PC-3 (cell line): Measurements from ENCODE around the gene CIC. TPM values are rescaled to one million over a fixed set of nuclear protein-coding genes. Genes with fewer than 3 reads are reported as not detected.

Experiments
- ATAC-seq: fragments of 200-7000 bp; cut with Tn5 transposase; 2 replicates; pipeline ENCODE4 v1.9.1; 2020; ENCODE audit warnings: mild to moderate bottlenecking, moderate library complexity
- BruUV-seq: library from RNA; stranded (reverse); fragments of 400-500 nt; replicated peaks from 2 replicates; lab custom pipeline; 2021; lab: Mats Ljungman, UMichigan
- CTCF ChIA-PET: fragments of 300-600 bp; sonication (Branson Sonifier 250); formaldehyde crosslinking; loops from one replicate; lab custom pipeline; 2022; ENCODE audit warnings: antibody characterized with exemption; lab: Charles Lee
- POLR2A ChIA-PET: fragments of 300-600 bp; sonication (Branson Sonifier 250); formaldehyde crosslinking; loops from one replicate; lab custom pipeline; 2022; ENCODE audit warnings: antibody characterized with exemption; ENCODE audit not compliant: unreplicated experiment; lab: Charles Lee
- DNase-seq: peaks from one replicate; pipeline ENCODE4 v3.0.0-alpha.2; 2015
- H2AFZ ChIP-seq: fragments of 300-600 bp; sonication (generic); 2 replicates; pipeline ENCODE4 v1.6.0; 2016; ENCODE audit warnings: antibody characterized with exemption, low read length
- H3F3A ChIP-seq: fragments of 300-600 bp; sonication (generic); one replicate; pipeline ENCODE4 v1.6.0; 2017; ENCODE audit warnings: antibody characterized with exemption, low read length, control low read depth, mild to moderate bottlenecking; ENCODE audit not compliant: unreplicated experiment
- H3K27ac ChIP-seq: fragments of 300-600 bp; sonication (generic); 2 replicates; pipeline ENCODE4 v1.5.1; 2016; ENCODE audit warnings: mild to moderate bottlenecking, low read length
- H3K27me3 ChIP-seq: fragments of 300-600 bp; sonication (generic); 2 replicates; pipeline ENCODE4 v1.6.1; 2016; ENCODE audit warnings: low read length, mixed read lengths
- H3K36me3 ChIP-seq: fragments of 300-600 bp; sonication (generic); 2 replicates; pipeline ENCODE4 v1.6.1; 2016; ENCODE audit warnings: low read depth, mixed run types, low read length, mixed read lengths
- H3K4me1 ChIP-seq: fragments of 300-600 bp; sonication (generic); 2 replicates; pipeline ENCODE4 v1.5.1; 2016; ENCODE audit warnings: low read length; ENCODE audit not compliant: insufficient read depth
- H3K4me2 ChIP-seq: fragments of 300-600 bp; sonication (generic); 2 replicates; pipeline ENCODE4 v1.6.0; 2016; ENCODE audit warnings: low read length
- H3K4me3 ChIP-seq: fragments of 300-600 bp; sonication (generic); 2 replicates; pipeline ENCODE4 v1.5.1; 2016; ENCODE audit warnings: mild to moderate bottlenecking, low read length, mixed read lengths
- H3K79me2 ChIP-seq: fragments of 300-600 bp; sonication (generic); 2 replicates; pipeline ENCODE4 v1.6.1; 2017; ENCODE audit warnings: low read length, mixed read lengths
- H3K9ac ChIP-seq: fragments of 300-600 bp; sonication (generic); 2 replicates; pipeline ENCODE4 v1.6.0; 2016; ENCODE audit warnings: mild to moderate bottlenecking, low read length
- H3K9me2 ChIP-seq: fragments of 300-600 bp; sonication (generic); replicated peaks from 2 replicates; pipeline ENCODE4 v1.6.1; 2016; ENCODE audit warnings: mixed run types, low read length, mixed read lengths
- H3K9me3 ChIP-seq: fragments of 300-600 bp; sonication (generic); 2 replicates; pipeline ENCODE4 v1.6.1; 2016; ENCODE audit warnings: low read length, mixed read lengths
- H4K20me1 ChIP-seq: fragments of 300-600 bp; sonication (generic); 2 replicates; pipeline ENCODE4 v1.6.1; 2016; ENCODE audit warnings: low read length, mixed read lengths
- CTCF ChIP-seq: fragments of 300-600 bp; sonication (generic); conservative IDR thresholded peaks from 2 replicates; pipeline ENCODE4 v1.5.1; 2017; ENCODE audit warnings: antibody characterized with exemption, low read depth, mild to moderate bottlenecking, low read length
- EZH2 ChIP-seq: fragments of 300-600 bp; sonication (generic); IDR thresholded peaks from one replicate; pipeline ENCODE4 v1.6.1; 2017; ENCODE audit warnings: antibody characterized with exemption, mild to moderate bottlenecking, low read length; ENCODE audit not compliant: unreplicated experiment
- EZH2phosphoT487 ChIP-seq: fragments of 300-600 bp; sonication (generic); IDR thresholded peaks from 2 replicates; pipeline ENCODE4 v1.6.1; 2018; ENCODE audit warnings: mild to moderate bottlenecking, antibody characterized with exemption, low read length, borderline replicate concordance
- intact Hi-C: fragments of 100-400 bp; cut with micrococcal nuclease; formaldehyde crosslinking; loops from 2 replicates; pipeline ENCODE4 v1.9.0; 2023
- total RNA-seq: library from RNA; depleted of rRNA; stranded (reverse); fragments of >200 nt; gene quantifications from 2 replicates; pipeline ENCODE4 v1.2.3, GENCODE V29; 2014

CIC gene
- total RNA-seq, 1 experiment from 2014 or later = 9.8 TPM

GRCh38 chr19:42235181-42235580, 33.9 kb upstream of the CIC start:
- TF ChIP-seq CTCF (no peak), EZH2phosphoT487 (no peak), EZH2 (no peak)
- Histone ChIP-seq H2AFZ (no peak overlapping the region), H3K9me2 (no peaks in the 10 kb centered on the region), H4K20me1 (no peaks in the 10 kb centered on the region), H3K36me3 (no peaks in the 10 kb centered on the region; the same call in 1 of the 2 replicates), H3K4me1 (no peaks in the 10 kb centered on the region), H3K4me2 (no peak overlapping the region), H3K27me3 (no peaks in the 10 kb centered on the region), H3K79me2 (peaks cover 14% of the 10 kb centered on the region), H3K4me3 (no peak overlapping the region), H3F3A (no peaks in the 10 kb centered on the region), H3K27ac (no peak overlapping the region), H3K9me3 (no peaks in the 10 kb centered on the region), H3K9ac (no peak overlapping the region)
- ChIA-PET POLR2A (no interaction called here), CTCF (no interaction called here)
- no peak for ATAC-seq
- DNase-seq = no peak
- intact Hi-C loops = no loop called here
- BruUV-seq = no TSS peak

- peaks cover 44% of the 10 kb centered on the region for H3K79me2 ChIP-seq
- no peak overlapping the region for H3K4me3 ChIP-seq
- no peaks in the 10 kb centered on the region; the same call in 1 of the 2 replicates for H3K36me3 ChIP-seq
- H3K9ac ChIP-seq = no peak overlapping the region
- no peaks in the 10 kb centered on the region for H3K9me3 ChIP-seq
- H3K4me1 ChIP-seq = peaks cover 4% of the 10 kb centered on the region
- no peak overlapping the region for H3K27ac ChIP-seq
- no TSS peak for BruUV-seq
- TF ChIP-seq CTCF = no peak
- TF ChIP-seq EZH2phosphoT487 = no peak
- no peak for TF ChIP-seq EZH2
- H3K4me2 ChIP-seq = no peak overlapping the region
- ATAC-seq (no peak), DNase-seq (no peak)
- intact Hi-C loops = no loop called here
- H4K20me1 ChIP-seq = no peaks in the 10 kb centered on the region
- H3K27me3 ChIP-seq = no peaks in the 10 kb centered on the region
- no peaks in the 10 kb centered on the region for H3K9me2 ChIP-seq
- H3F3A ChIP-seq = no peaks in the 10 kb centered on the region
- CTCF ChIA-PET = interaction anchor here (0.5 kb wide), 1 partner anchor 202 kb away, joined by 15 read pairs; no protein-coding TSS in a partner anchor
- POLR2A ChIA-PET = no interaction called here
- no peak overlapping the region for H2AFZ ChIP-seq
Observed at GRCh38 chr19:42239544-42240220, 29.4 kb upstream of the CIC start.

GRCh38 chr19:42241279-42241678, 27.8 kb upstream of the CIC start:
- H3K79me2 ChIP-seq = peaks cover 44% of the 10 kb centered on the region
- POLR2A ChIA-PET = no interaction called here
- BruUV-seq = no TSS peak
- H4K20me1 ChIP-seq = no peaks in the 10 kb centered on the region
- CTCF ChIA-PET = no interaction called here
- H3K4me3 ChIP-seq = peak overlapping the region; percentile 98
- no peak overlapping the region for H2AFZ ChIP-seq
- ATAC-seq (no peak), DNase-seq (no peak)
- H3K9me2 ChIP-seq = no peaks in the 10 kb centered on the region
- no peak overlapping the region for H3K27ac ChIP-seq
- H3K36me3 ChIP-seq = no peaks in the 10 kb centered on the region
- no peak for TF ChIP-seq EZH2phosphoT487
- TF ChIP-seq EZH2 = no peak
- no peak for TF ChIP-seq CTCF
- H3K9me3 ChIP-seq = no peaks in the 10 kb centered on the region
- no peaks in the 10 kb centered on the region for H3K27me3 ChIP-seq
- peak overlapping the region; percentile 94 for H3K4me2 ChIP-seq
- H3K9ac ChIP-seq = peak overlapping the region; percentile 93
- intact Hi-C loops = no loop called here
- peaks cover 4% of the 10 kb centered on the region for H3K4me1 ChIP-seq
- H3F3A ChIP-seq = no peaks in the 10 kb centered on the region
